Activated CD4-positive, alpha-beta T cell treated with anti-CD3 and anti-CD28 coated beads for 36 hours (primary cell): ENCODE results near the gene COL13A1. TPM values are rescaled to one million over a fixed set of nuclear protein-coding genes. Genes with fewer than 3 reads are reported as not detected.

Experiments
- ATAC-seq: fragments of 200-7000 bp; cut with Tn5 transposase; one replicate; pipeline ENCODE4 v1.10.0; 2021; ENCODE audit warnings: mild to moderate bottlenecking, moderate library complexity
- CTCF ChIA-PET: fragments of 350-600 bp; sonication (Branson Sonifier 250); formaldehyde crosslinking; loops from one replicate; lab custom pipeline; 2021; ENCODE audit warnings: antibody characterized with exemption; lab: Charles Lee
- POLR2A ChIA-PET: fragments of 350-600 bp; sonication (Branson Sonifier 250); formaldehyde crosslinking; loops from one replicate; lab custom pipeline; 2021; ENCODE audit warnings: antibody characterized with exemption, inconsistent platforms; lab: Charles Lee
- DNase-seq: peaks from one replicate; pipeline ENCODE4 v3.0.0-alpha.2; 2020
- H3K27ac Mint-ChIP-seq: one replicate; pipeline ENCODE4 v1.8.0; 2021; ENCODE audit warnings: mixed read lengths
- H3K27me3 Mint-ChIP-seq: one replicate; pipeline ENCODE4 v1.8.0; 2021; ENCODE audit warnings: mixed read lengths
- H3K36me3 Mint-ChIP-seq: one replicate; pipeline ENCODE4 v1.8.0; 2021; ENCODE audit warnings: low read depth, mixed read lengths
- H3K4me1 Mint-ChIP-seq: one replicate; pipeline ENCODE4 v1.8.0; 2021; ENCODE audit warnings: mixed read lengths
- H3K4me3 Mint-ChIP-seq: one replicate; pipeline ENCODE4 v1.8.0; 2021; ENCODE audit warnings: mild to moderate bottlenecking, moderate library complexity, mixed read lengths
- H3K9me3 Mint-ChIP-seq: one replicate; pipeline ENCODE4 v1.8.0; 2021; ENCODE audit warnings: low read depth, mixed read lengths
- intact Hi-C, 2 experiments: fragments of 100-400 bp; cut with DNase I in 1 of 2; cut with micrococcal nuclease in 1 of 2; formaldehyde crosslinking; loops; one replicate each; pipeline versions ENCODE4 v1.14.2 to v1.15.1; 2022 to 2024; cut with DNase I, micrococcal nuclease
- total RNA-seq, 2 experiments: library from RNA; stranded (reverse); gene quantifications; one replicate each; pipeline ENCODE4 v1.2.3, GENCODE V29; 2021

COL13A1 gene
- total RNA-seq, 2 experiments from 2014 or later = not detected

DNA sequence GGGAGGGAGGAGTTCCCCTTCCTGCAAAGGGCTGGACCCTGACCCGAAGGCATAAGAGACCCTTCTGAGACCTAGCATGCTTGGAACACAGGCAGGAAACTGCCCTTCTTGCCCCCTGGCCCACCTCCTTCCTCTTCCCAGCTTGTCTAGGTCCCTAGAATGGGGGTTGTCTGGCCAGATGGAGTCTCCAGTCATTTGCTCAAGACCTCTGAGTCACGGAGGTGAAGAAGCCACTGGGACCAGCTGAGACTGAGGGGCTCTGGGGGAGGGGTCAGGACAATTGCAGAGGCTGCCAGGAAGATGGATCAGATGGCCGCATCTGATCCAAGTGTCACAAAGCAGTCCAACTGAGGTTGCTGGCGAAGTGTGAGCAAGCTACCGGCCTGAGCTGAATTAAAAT lies 46.2 kb downstream of the COL13A1 start:
- no peaks in the 10 kb centered on the region for H3K36me3 Mint-ChIP-seq
- CTCF ChIA-PET = no interaction called here
- H3K27me3 Mint-ChIP-seq = peaks cover 14% of the 10 kb centered on the region
- ATAC-seq (no peak), DNase-seq (no peak)
- H3K9me3 Mint-ChIP-seq = no peaks in the 10 kb centered on the region
- H3K4me3 Mint-ChIP-seq = no peak overlapping the region
- H3K4me1 Mint-ChIP-seq = no peaks in the 10 kb centered on the region
- POLR2A ChIA-PET = no interaction called here
- no peak overlapping the region for H3K27ac Mint-ChIP-seq
- intact Hi-C loops = no loop called here

DNA sequence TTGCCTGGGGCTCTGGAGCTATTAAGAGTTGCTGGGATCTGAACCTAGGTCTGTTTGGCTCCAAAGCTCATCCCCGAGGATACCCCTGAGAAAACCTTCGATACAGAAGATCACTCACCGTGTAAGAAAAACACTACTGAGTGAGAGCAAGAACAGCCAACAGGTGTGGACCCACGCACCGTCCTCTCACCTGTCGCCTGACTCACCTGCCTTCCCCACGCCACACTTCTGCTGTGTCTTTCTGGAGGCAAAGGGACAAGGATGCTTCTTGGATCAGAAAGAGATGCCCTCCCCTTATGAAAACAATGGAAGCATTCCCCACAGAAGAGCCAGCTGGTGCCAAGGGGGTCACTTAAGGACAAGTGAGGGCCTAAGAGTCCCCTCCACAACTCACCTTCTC lies 46.7 kb downstream of the COL13A1 start:
- DNase-seq (no peak), ATAC-seq (no peak)
- ChIA-PET CTCF (no interaction called here), POLR2A (no interaction called here)
- Mint-ChIP-seq H3K27ac (no peak overlapping the region), H3K36me3 (no peaks in the 10 kb centered on the region), H3K4me3 (no peak overlapping the region), H3K27me3 (peaks cover 16% of the 10 kb centered on the region), H3K9me3 (no peaks in the 10 kb centered on the region), H3K4me1 (no peaks in the 10 kb centered on the region)
- intact Hi-C loops = no loop called here

DNA sequence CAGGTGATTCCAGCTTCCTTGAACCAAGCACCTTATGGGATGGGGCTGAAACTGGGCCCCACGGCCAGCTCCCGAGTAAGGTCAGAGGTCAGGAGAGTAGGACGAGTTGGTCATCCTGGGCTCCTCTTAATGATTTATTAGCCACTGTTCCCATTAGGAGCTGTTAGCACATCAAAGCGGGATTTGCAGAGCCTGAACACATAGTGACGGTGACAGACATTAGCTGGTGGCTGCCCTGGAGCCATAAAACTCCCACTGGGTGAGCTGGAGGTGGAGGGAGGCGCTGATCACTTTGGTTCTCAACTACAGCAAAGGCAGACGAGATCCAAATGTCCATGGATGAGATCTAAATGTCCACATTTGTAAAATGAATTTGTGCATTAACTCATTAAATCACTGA lies 48.1 kb downstream of the COL13A1 start:
- ChIA-PET POLR2A (no interaction called here), CTCF (no interaction called here)
- no peak for ATAC-seq
- Mint-ChIP-seq H3K4me3 (no peak overlapping the region), H3K9me3 (no peaks in the 10 kb centered on the region), H3K36me3 (no peaks in the 10 kb centered on the region), H3K27ac (no peak overlapping the region), H3K27me3 (peaks cover 12% of the 10 kb centered on the region), H3K4me1 (no peaks in the 10 kb centered on the region)
- DNase-seq = no peak
- intact Hi-C loops = no loop called here

DNA sequence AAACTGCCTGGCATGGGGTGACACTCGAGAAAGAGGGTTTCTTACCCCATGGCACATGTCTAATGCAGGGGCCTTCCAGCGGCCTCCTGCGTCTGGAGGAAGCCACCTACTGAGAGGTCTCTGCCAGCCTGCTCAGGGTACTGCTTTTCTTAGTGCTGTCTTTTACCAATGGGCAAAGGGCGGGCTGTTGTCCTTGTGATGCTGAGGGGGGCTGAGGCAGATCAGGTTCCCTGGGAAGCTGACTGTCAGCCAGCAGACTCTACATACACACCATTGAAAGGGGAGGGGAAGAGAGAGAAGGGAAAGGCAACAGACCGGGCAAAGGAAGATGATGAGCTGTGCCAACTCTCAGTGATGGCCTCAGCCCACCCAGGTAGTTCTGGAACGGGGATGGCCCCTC lies 48.7 kb downstream of the COL13A1 start:
- intact Hi-C loops = no loop called here
- ChIA-PET POLR2A (no interaction called here), CTCF (no interaction called here)
- ATAC-seq (no peak), DNase-seq (no peak)
- Mint-ChIP-seq H3K27ac (no peak overlapping the region), H3K4me1 (no peaks in the 10 kb centered on the region), H3K4me3 (no peak overlapping the region), H3K9me3 (no peaks in the 10 kb centered on the region), H3K27me3 (peaks cover 10% of the 10 kb centered on the region), H3K36me3 (no peaks in the 10 kb centered on the region)

DNA sequence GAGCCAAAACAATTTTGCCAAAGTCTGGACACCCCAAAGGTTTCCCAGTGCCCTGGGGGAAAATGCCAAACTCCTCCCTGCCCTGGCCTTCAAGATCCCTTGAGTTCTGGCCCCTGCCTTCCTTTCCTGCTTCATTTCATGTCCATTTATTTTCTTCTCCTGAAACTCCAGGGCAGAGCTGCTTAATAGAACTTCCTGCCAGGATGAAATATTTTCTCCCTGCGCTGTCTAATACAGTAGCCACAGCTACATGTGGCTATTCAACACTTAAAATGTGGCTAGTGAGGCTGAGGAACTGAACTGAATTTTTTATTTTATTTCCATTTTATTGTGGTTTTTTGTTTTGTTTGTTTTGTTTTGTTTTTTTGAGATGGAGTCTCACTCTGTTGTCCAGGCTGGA lies 49.6 kb downstream of the COL13A1 start:
- POLR2A ChIA-PET = no interaction called here
- Mint-ChIP-seq H3K9me3 (no peaks in the 10 kb centered on the region), H3K27ac (no peak overlapping the region), H3K36me3 (no peaks in the 10 kb centered on the region), H3K27me3 (peaks cover 6% of the 10 kb centered on the region), H3K4me3 (no peak overlapping the region), H3K4me1 (no peaks in the 10 kb centered on the region)
- DNase-seq (no peak), ATAC-seq (no peak)
- intact Hi-C loops = no loop called here
- CTCF ChIA-PET = interaction anchor here (0.9 kb wide), 1 partner anchor 124 kb away, joined by 4 read pairs; no protein-coding TSS in a partner anchor

DNA sequence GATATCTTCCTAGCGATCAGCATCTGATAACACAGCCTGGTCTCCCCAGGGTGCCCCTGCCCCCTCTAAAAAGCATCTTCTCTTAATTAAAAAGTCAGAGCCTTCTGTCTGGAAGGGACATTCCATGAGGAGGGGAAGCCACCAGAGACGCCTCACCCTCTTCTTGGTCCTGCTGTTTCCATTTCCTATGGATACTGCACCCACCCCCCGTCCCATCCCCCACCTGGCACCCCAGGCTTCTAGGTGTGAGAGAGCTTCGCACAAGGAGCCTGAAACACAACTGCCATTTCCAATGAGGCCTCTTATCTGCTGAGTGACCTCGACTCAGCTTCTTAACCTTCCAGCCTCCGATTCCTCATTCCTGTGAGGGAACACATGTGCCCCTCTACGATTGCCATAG lies 51.4 kb downstream of the COL13A1 start:
- ATAC-seq (no peak), DNase-seq (no peak)
- Mint-ChIP-seq H3K4me1 (no peaks in the 10 kb centered on the region), H3K27ac (no peak overlapping the region), H3K36me3 (no peaks in the 10 kb centered on the region), H3K9me3 (no peaks in the 10 kb centered on the region), H3K4me3 (no peak overlapping the region), H3K27me3 (peaks cover 4% of the 10 kb centered on the region)
- intact Hi-C loops = no loop called here
- ChIA-PET POLR2A (no interaction called here), CTCF (no interaction called here)

DNA sequence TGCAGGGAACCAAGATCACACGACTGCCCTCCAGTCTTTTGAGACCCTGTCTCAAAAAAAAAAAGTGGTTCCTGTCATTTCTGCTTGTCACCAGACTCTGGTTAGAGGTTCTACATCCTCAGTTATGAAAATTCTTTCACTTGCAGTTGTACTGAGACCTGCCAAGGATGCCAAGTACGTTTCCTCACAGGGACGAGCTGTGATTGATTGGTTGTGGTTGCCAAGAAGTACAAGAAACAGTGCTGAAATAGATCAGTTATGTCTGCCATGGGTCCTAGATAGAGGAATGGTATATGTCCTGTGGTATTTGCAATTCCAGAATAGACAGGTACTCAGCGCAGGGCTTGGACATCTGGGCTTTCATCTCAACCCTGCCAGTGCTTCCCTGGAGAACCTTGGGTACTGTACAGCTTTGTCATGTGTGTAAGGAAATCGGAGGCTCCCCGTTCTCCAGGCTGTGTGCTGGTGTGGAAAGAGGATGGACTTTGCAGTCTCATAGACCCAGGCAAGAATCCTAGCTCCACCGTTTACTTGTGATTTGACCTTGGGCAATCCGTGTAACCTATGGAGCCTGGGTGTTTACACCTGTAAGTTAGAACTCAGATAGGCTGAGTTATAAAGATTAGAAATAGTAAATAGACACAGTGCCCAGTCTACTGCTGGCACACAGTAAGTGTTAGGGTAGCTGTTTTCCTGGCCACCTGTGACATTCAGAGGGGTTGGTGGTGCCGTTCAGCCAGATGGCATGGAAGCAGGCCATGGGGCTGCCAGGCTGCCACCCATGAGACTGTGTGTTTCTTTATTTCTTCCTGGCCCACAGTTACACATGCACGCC lies 53.0 kb downstream of the COL13A1 start:
- H3K27me3 Mint-ChIP-seq = peaks cover 4% of the 10 kb centered on the region
- intact Hi-C loops = no loop called here
- POLR2A ChIA-PET = interaction anchor here (0.7 kb wide), 1 partner anchor 106 kb away, joined by 7 read pairs; no protein-coding TSS in a partner anchor
- no peak overlapping the region for H3K27ac Mint-ChIP-seq
- H3K9me3 Mint-ChIP-seq = no peaks in the 10 kb centered on the region
- CTCF ChIA-PET = no interaction called here
- H3K4me3 Mint-ChIP-seq = no peak overlapping the region
- H3K36me3 Mint-ChIP-seq = no peaks in the 10 kb centered on the region
- ATAC-seq = no peak
- H3K4me1 Mint-ChIP-seq = no peaks in the 10 kb centered on the region
- no peak for DNase-seq

DNA sequence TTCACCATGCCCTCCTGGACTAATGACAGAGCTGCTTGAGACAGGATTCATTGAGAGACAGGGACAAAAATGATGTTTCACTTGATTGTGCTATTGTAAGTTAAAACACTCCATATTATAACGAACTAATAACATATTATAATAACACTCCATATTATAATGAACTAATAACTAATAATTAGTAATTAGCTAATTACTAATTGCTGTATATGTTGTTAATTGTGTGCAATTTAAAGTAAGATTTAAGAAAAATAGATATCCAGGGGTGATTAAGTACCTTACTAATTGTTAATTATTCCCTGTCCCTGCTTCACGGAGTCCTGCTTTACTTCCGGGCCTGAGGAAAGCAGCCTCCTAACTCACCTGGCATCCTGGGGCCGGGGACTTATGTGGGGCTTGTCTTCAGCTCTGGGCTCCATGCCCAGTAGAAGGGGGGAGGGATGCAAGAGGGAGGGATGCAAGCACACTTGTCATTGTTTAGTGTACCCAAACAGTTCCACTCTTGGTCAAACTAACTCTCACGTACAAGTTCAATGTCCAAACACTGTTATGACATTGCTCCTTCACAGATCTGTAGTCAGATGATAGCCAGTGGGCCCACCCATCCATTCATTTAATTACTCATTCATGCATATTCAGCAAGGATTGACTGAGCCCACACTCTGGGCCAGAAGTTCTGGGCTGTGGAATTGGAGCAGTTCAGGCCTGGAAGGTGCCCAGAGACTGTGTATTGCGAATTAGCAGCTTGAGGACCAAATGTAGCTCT lies 53.8 kb downstream of the COL13A1 start:
- ATAC-seq = no peak

DNA sequence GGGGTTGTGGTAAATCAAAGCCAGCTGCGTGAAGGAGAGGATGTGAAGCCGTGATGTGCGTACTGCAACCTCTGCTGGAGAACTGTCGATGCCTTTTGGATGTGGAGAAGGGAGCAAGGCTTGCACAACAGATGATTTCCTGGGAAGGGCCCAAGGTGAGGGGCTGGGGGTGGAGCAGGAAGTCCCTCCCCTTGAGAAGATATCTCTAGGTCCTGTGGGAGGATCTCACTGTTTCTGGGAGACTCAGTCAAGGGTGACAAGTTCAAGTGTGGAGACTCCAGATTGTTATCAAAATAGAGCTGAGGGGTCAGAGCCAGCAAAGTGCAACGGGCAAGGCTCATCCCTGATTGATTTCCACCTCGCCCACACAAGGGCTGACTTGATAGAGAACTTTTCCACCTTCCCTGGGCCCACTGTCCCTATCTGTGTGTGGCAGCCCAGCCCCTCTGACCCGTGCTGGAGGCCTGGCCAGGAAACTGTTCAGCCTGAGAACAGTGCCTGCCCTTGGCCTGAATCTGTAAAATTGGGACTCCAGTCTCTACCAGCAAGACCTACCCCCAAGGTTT lies 55.0 kb downstream of the COL13A1 start:
- DNase-seq (no peak), ATAC-seq (no peak)
- H3K4me1 Mint-ChIP-seq = no peaks in the 10 kb centered on the region
- CTCF ChIA-PET = no interaction called here
- no peaks in the 10 kb centered on the region for H3K9me3 Mint-ChIP-seq
- intact Hi-C loops = no loop called here
- POLR2A ChIA-PET = no interaction called here
- H3K36me3 Mint-ChIP-seq = no peaks in the 10 kb centered on the region
- H3K27ac Mint-ChIP-seq = no peak overlapping the region
- no peak overlapping the region for H3K4me3 Mint-ChIP-seq
- peaks cover 4% of the 10 kb centered on the region for H3K27me3 Mint-ChIP-seq

More for the DNA sequence above, 53.8 kb downstream of the COL13A1 start:
- no peaks in the 10 kb centered on the region for H3K36me3 Mint-ChIP-seq
- no peaks in the 10 kb centered on the region for H3K4me1 Mint-ChIP-seq
- POLR2A ChIA-PET = no interaction called here
- intact Hi-C loops = no loop called here
- DNase-seq = no peak
- H3K27me3 Mint-ChIP-seq = peaks cover 4% of the 10 kb centered on the region
- H3K4me3 Mint-ChIP-seq = no peak overlapping the region
- no peak overlapping the region for H3K27ac Mint-ChIP-seq
- no peaks in the 10 kb centered on the region for H3K9me3 Mint-ChIP-seq
- CTCF ChIA-PET = interaction anchor here (0.7 kb wide), 1 partner anchor 17 kb away, joined by 3 read pairs; no protein-coding TSS in a partner anchor

DNA sequence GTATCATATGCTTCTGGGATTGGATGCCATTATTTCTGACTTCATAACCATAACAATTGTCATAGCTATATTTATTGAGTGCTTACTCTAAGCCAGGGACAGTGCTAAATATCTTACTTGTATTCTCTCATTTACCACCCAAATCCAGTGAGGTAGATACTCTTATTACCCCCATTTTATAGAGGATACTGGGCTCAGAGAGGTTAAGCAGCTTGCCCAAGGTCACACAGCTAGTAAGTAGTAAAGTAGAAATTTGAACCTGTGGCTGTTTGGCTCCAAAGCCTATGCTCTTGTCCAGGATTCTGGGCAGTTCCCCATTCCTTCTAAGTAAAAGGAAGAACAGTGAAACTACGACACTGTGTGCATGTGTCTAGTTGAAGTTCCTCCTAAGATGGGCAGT lies 56.5 kb downstream of the COL13A1 start:
- no peak for DNase-seq
- Mint-ChIP-seq H3K9me3 (no peaks in the 10 kb centered on the region), H3K4me3 (no peak overlapping the region), H3K36me3 (no peaks in the 10 kb centered on the region), H3K4me1 (no peaks in the 10 kb centered on the region), H3K27ac (no peak overlapping the region), H3K27me3 (peaks cover 4% of the 10 kb centered on the region)
- ChIA-PET CTCF (no interaction called here), POLR2A (no interaction called here)
- ATAC-seq = no peak
- intact Hi-C loops = no loop called here

DNA sequence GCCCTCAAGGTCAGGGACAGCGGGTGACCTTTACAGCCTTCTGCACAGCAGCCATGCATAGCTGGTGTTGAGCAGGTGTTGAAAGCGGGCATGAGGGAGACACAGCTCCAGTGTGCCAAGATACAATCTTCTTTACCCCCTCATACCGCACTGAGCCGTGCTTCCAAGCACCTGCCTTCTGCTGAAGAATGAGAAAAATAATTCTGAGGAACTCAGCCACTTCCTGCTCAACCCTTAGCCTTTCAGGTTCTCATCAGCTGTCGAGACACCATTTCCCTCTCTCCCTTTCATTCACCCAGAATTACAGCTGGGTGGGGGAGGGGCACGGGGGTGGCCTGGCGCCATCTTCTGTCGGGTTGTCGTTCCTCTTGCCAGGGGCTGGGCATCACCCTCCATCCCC lies 58.6 kb downstream of the COL13A1 start:
- POLR2A ChIA-PET = no interaction called here
- intact Hi-C loops = no loop called here
- Mint-ChIP-seq H3K36me3 (no peaks in the 10 kb centered on the region), H3K4me3 (no peak overlapping the region), H3K9me3 (no peaks in the 10 kb centered on the region), H3K27me3 (peaks cover 3% of the 10 kb centered on the region), H3K27ac (no peak overlapping the region), H3K4me1 (no peaks in the 10 kb centered on the region)
- peak; percentile 28 for ATAC-seq
- CTCF ChIA-PET = interaction anchor here (0.6 to 1.9 kb wide), 5 partner anchors 10 to 108 kb away, joined by 3 to 5 read pairs (median 3); no protein-coding TSS in a partner anchor
- DNase-seq = peak; percentile 40
